H9 (cell line): ENCODE results near the gene SELENOF. TPM values are rescaled to one million over a fixed set of nuclear protein-coding genes. Genes with fewer than 3 reads are reported as not detected.
"Not testable (repeated sequence)": the region's sequence is repeated elsewhere in the genome, so short reads cannot be mapped to it uniquely, and the experiment has no call there.

Experiments
- DNase-seq: peaks from one replicate; pipeline ENCODE4 v3.0.0-alpha.2; 2017
- H2AFZ ChIP-seq: one replicate; pipeline ENCODE4 v1.6.1; 2013; ENCODE audit warnings: mild to moderate bottlenecking, low read length, control low read depth, moderate library complexity
- H2AK5ac ChIP-seq: 2 replicates; pipeline ENCODE4 v1.6.1; 2013; ENCODE audit warnings: low read length, control low read depth, mixed read lengths; ENCODE audit not compliant: insufficient read length
- H2BK120ac ChIP-seq: one replicate; pipeline ENCODE4 v1.6.1; 2013; ENCODE audit warnings: low read depth, mild to moderate bottlenecking, low read length, control low read depth, inconsistent platforms; ENCODE audit not compliant: poor library complexity, severe bottlenecking
- H2BK12ac ChIP-seq: 2 replicates; pipeline ENCODE4 v1.6.1; 2013; ENCODE audit warnings: low read length, control low read depth, mixed read lengths, low read depth; ENCODE audit not compliant: insufficient read length
- H2BK15ac ChIP-seq: 2 replicates; pipeline ENCODE4 v1.6.1; 2013; ENCODE audit warnings: low read depth, low read length, control low read depth
- H2BK20ac ChIP-seq: one replicate; pipeline ENCODE4 v1.6.1; 2013; ENCODE audit warnings: low read depth, mild to moderate bottlenecking, low read length, control low read depth, inconsistent platforms; ENCODE audit not compliant: poor library complexity, severe bottlenecking
- H2BK5ac ChIP-seq: 2 replicates; pipeline ENCODE4 v1.6.1; 2013; ENCODE audit warnings: low read length, control low read depth, mixed read lengths; ENCODE audit not compliant: insufficient read length
- H3K14ac ChIP-seq: 2 replicates; pipeline ENCODE4 v1.6.1; 2013; ENCODE audit warnings: low read length, control low read depth; ENCODE audit not compliant: insufficient read depth
- H3K18ac ChIP-seq: 2 replicates; pipeline ENCODE4 v1.6.1; 2013; ENCODE audit warnings: low read depth, mild to moderate bottlenecking, mixed read lengths, low read length, control low read depth; ENCODE audit not compliant: insufficient read length
- H3K23ac ChIP-seq: 2 replicates; pipeline ENCODE4 v1.6.1; 2013; ENCODE audit warnings: low read length, control low read depth, mixed read lengths, low read depth; ENCODE audit not compliant: insufficient read length
- H3K23me2 ChIP-seq: 2 replicates; pipeline ENCODE4 v1.6.1; 2013; ENCODE audit warnings: low read depth, mild to moderate bottlenecking, mixed read lengths, low read length, control low read depth; ENCODE audit not compliant: insufficient read length, poor library complexity, severe bottlenecking
- H3K27ac ChIP-seq: 2 replicates; pipeline ENCODE4 v1.5.1; 2013; ENCODE audit warnings: low read length, control low read depth, mixed read lengths, low read depth; ENCODE audit not compliant: insufficient read length
- H3K27me3 ChIP-seq: 2 replicates; pipeline ENCODE4 v1.6.1; 2013; ENCODE audit warnings: low read length, control low read depth, inconsistent platforms; ENCODE audit not compliant: insufficient read depth
- H3K4ac ChIP-seq: 2 replicates; pipeline ENCODE4 v1.6.1; 2013; ENCODE audit warnings: low read depth, mild to moderate bottlenecking, control low read depth, inconsistent platforms, low read length, moderate library complexity
- H3K4me1 ChIP-seq: 2 replicates; pipeline ENCODE4 v1.6.1; 2013; ENCODE audit warnings: low read length, control low read depth, inconsistent platforms; ENCODE audit not compliant: insufficient read depth
- H3K4me2 ChIP-seq: 2 replicates; pipeline ENCODE4 v1.6.1; 2013; ENCODE audit warnings: low read length, control low read depth, mixed read lengths; ENCODE audit not compliant: insufficient read length, insufficient read depth
- H3K56ac ChIP-seq: 2 replicates; pipeline ENCODE4 v1.6.1; 2013; ENCODE audit warnings: low read depth, mild to moderate bottlenecking, mixed read lengths, low read length, control low read depth; ENCODE audit not compliant: insufficient read length
- H3K79me1 ChIP-seq: 2 replicates; pipeline ENCODE4 v1.6.1; 2013; ENCODE audit warnings: low read depth, mild to moderate bottlenecking, moderate library complexity, low read length, control low read depth, inconsistent platforms; ENCODE audit not compliant: insufficient read depth, poor library complexity, severe bottlenecking
- H3K79me2 ChIP-seq: 2 replicates; pipeline ENCODE4 v1.6.1; 2013; ENCODE audit warnings: low read length, control low read depth, inconsistent platforms; ENCODE audit not compliant: insufficient read depth
- H3K9ac ChIP-seq: 2 replicates; pipeline ENCODE4 v1.6.1; 2013; ENCODE audit warnings: low read length, control low read depth, mixed read lengths; ENCODE audit not compliant: insufficient read length; ENCODE audit errors: extremely low read depth
- H3K9me3 ChIP-seq: one replicate; pipeline ENCODE4 v1.6.1; 2013; ENCODE audit warnings: low read depth, low read length, inconsistent platforms; ENCODE audit not compliant: control insufficient read depth
- H3T11ph ChIP-seq: one replicate; pipeline ENCODE4 v1.6.1; 2013; ENCODE audit warnings: mild to moderate bottlenecking, low read length, control low read depth, inconsistent platforms
- H4K20me1 ChIP-seq: one replicate; pipeline ENCODE4 v1.6.1; 2013; ENCODE audit not compliant: control insufficient read depth, insufficient read length, insufficient read depth
- H4K5ac ChIP-seq: 2 replicates; pipeline ENCODE4 v1.6.1; 2013; ENCODE audit warnings: low read depth, mild to moderate bottlenecking, mixed read lengths, low read length, control low read depth; ENCODE audit not compliant: insufficient read length
- H4K8ac ChIP-seq: replicated peaks from 2 replicates; pipeline ENCODE4 v1.6.1; 2013; ENCODE audit warnings: low read length, control low read depth, mixed read lengths, low read depth; ENCODE audit not compliant: insufficient read length
- H4K91ac ChIP-seq: 2 replicates; pipeline ENCODE4 v1.6.1; 2013; ENCODE audit warnings: low read depth, mild to moderate bottlenecking, moderate library complexity, mixed read lengths, low read length, control low read depth; ENCODE audit not compliant: insufficient read length
- H3K27ac Mint-ChIP-seq, 3 experiments: 2 replicates in 2 of 3; 3 replicates in 1 of 3; pipeline ENCODE4 v1.8.0; 2020 to 2021; ENCODE audit warnings: mixed read lengths in 3 of 3, mild to moderate bottlenecking in 1 of 3, moderate library complexity in 1 of 3
- H3K27me3 Mint-ChIP-seq: 2 replicates; pipeline ENCODE4 v1.8.0; 2021; ENCODE audit warnings: low read depth, mild to moderate bottlenecking, moderate library complexity, mixed read lengths
- H3K36me3 Mint-ChIP-seq, 3 experiments: 2 replicates in 2 of 3; 3 replicates in 1 of 3; pipeline ENCODE4 v1.8.0; 2020 to 2021; ENCODE audit warnings: low read depth in 3 of 3, mixed read lengths in 3 of 3; ENCODE audit not compliant: insufficient read depth in 1 of 3
- H3K4me1 Mint-ChIP-seq, 2 experiments: 2 replicates each; pipeline ENCODE4 v1.8.0; 2020; ENCODE audit warnings: mixed read lengths in 2 of 2
- H3K4me3 Mint-ChIP-seq, 2 experiments: 2 replicates in 1 of 2; 3 replicates in 1 of 2; pipeline ENCODE4 v1.8.0; 2020 to 2021; ENCODE audit warnings: mild to moderate bottlenecking in 2 of 2, mixed read lengths in 2 of 2, moderate library complexity in 1 of 2
- H3K9me3 Mint-ChIP-seq, 2 experiments: 2 replicates in 1 of 2; 3 replicates in 1 of 2; pipeline ENCODE4 v1.8.0; 2020; ENCODE audit warnings: mild to moderate bottlenecking in 2 of 2, mixed read lengths in 2 of 2, moderate library complexity in 1 of 2
- WGBS: extraction: QIAGEN DNeasy Blood & Tissue Kit; methylation state at CpG from one replicate; pipeline ENCODE4 v1.1.7; 2013; ENCODE audit warnings: missing lambda C conversion rate, low lambda C conversion rate, mixed read lengths; ENCODE audit not compliant: insufficient read length; ENCODE audit errors: extremely low coverage; 5-methylcytosine and 5-hydroxymethylcytosine counted together
- total RNA-seq: library from RNA; stranded (reverse); gene quantifications from 2 replicates; pipeline ENCODE4 v1.2.1, GENCODE V29; 2021
- TF ChIP-seq, protein P1 (sequence below): fragments of 200-600 bp; sonication (generic); conservative IDR thresholded peaks from 3 replicates; pipeline ENCODE4 v1.8.0; 2021; ENCODE audit warnings: antibody characterized with exemption, mild to moderate bottlenecking

Gene SELENOF
- total RNA-seq, 1 experiment from 2014 or later = 143 TPM

DNA sequence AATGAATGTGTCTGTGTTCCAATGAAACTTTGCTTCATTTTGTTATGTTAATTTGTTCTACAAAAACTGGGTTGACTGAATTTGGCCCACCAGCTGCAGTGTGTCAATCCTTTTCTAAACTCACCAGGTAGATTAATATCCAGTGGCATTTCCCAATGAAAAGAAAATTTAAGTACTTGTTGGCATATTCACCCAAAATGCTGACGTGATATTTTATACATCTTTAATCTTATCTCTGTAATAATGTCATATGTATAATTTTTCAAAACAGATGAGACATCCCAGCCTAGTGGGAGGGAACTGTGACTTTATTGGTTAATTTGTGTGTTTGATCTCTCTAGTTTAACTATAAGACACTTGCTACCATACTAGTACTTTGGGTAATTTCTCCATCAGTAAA lies 8.1 kb downstream of the SELENOF start:
- no peaks in the 10 kb centered on the region for H3K27me3 Mint-ChIP-seq
- no peak overlapping the region for H4K91ac ChIP-seq
- no peak overlapping the region for H4K5ac ChIP-seq
- H2BK120ac ChIP-seq = no peak overlapping the region
- no peaks in the 10 kb centered on the region for H4K20me1 ChIP-seq
- H3K18ac ChIP-seq = no peak overlapping the region
- H3K14ac ChIP-seq = no peak overlapping the region
- no peaks in the 10 kb centered on the region for H3K4me1 Mint-ChIP-seq
- no peak overlapping the region for H2AFZ ChIP-seq
- peaks cover 38 to 52% (median 46%) of the 10 kb centered on the region in 3 experiments for H3K36me3 Mint-ChIP-seq
- TF ChIP-seq, protein P1, sequence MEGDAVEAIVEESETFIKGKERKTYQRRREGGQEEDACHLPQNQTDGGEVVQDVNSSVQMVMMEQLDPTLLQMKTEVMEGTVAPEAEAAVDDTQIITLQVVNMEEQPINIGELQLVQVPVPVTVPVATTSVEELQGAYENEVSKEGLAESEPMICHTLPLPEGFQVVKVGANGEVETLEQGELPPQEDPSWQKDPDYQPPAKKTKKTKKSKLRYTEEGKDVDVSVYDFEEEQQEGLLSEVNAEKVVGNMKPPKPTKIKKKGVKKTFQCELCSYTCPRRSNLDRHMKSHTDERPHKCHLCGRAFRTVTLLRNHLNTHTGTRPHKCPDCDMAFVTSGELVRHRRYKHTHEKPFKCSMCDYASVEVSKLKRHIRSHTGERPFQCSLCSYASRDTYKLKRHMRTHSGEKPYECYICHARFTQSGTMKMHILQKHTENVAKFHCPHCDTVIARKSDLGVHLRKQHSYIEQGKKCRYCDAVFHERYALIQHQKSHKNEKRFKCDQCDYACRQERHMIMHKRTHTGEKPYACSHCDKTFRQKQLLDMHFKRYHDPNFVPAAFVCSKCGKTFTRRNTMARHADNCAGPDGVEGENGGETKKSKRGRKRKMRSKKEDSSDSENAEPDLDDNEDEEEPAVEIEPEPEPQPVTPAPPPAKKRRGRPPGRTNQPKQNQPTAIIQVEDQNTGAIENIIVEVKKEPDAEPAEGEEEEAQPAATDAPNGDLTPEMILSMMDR = no peak
- no peak overlapping the region for H3K27ac ChIP-seq
- H3T11ph ChIP-seq = no peak overlapping the region
- no peak for DNase-seq
- peaks cover 41% of the 10 kb centered on the region for H3K79me2 ChIP-seq
- H3K56ac ChIP-seq = no peak overlapping the region
- H3K27me3 ChIP-seq = no peaks in the 10 kb centered on the region
- H3K4ac ChIP-seq = no peak overlapping the region
- no peaks in the 10 kb centered on the region for H3K9me3 ChIP-seq
- H4K8ac ChIP-seq = no peak overlapping the region
- no peak overlapping the region for H2BK12ac ChIP-seq
- no peak overlapping the region for H3K23ac ChIP-seq
- H3K9me3 Mint-ChIP-seq = peaks cover 3% of the 10 kb centered on the region in 2 experiments; a peak in 2 of 5 replicates
- no peak overlapping the region for H2BK20ac ChIP-seq
- H3K9ac ChIP-seq = no peak overlapping the region
- no peak overlapping the region for H3K27ac Mint-ChIP-seq
- no peak overlapping the region for H2BK15ac ChIP-seq
- peaks cover 7% of the 10 kb centered on the region for H3K79me1 ChIP-seq
- H3K23me2 ChIP-seq = no peaks in the 10 kb centered on the region
- H2BK5ac ChIP-seq = no peak overlapping the region
- no peak overlapping the region for H3K4me3 Mint-ChIP-seq
- no CpG with 5 or more reads among the region's 1 CpG for WGBS
- H3K4me1 ChIP-seq = no peaks in the 10 kb centered on the region; the same call in 1 of the 2 replicates
- no peak overlapping the region for H2AK5ac ChIP-seq
- H3K4me2 ChIP-seq = no peak overlapping the region

DNA sequence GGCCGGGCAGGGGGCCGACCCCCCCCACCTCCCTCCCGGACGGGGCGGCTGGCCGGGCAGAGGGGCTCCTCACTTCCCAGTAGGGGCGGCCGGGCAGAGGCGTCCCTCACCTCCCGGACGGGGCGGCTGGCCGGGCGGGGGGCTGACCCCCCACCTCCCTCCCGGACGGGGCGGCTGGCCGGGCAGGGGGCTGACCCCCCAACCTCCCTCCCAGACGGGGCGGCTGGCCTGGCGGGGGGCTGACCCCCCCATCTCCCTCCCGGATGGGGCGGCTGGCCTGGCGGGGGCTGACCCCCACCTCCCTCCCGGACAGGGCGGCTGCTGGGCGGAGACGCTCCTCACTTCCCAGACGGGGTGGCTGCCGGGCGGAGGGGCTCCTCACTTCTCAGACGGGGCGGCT lies 14.5 kb downstream of the SELENOF start:
- H3K4me3 Mint-ChIP-seq, H3K27ac Mint-ChIP-seq, H3K56ac ChIP-seq, H3K27me3 Mint-ChIP-seq, H2AK5ac ChIP-seq, H3K27me3 ChIP-seq, H2BK20ac ChIP-seq, H2BK15ac ChIP-seq, H3K23ac ChIP-seq, H3K14ac ChIP-seq, H4K91ac ChIP-seq, H3K9me3 ChIP-seq, H3K79me1 ChIP-seq, H4K20me1 ChIP-seq, H3K4me1 ChIP-seq, H3K18ac ChIP-seq, H3T11ph ChIP-seq, DNase-seq, H3K27ac ChIP-seq, H3K4me1 Mint-ChIP-seq, H4K5ac ChIP-seq, H3K79me2 ChIP-seq, H3K4me2 ChIP-seq, H3K9ac ChIP-seq, H2BK12ac ChIP-seq, H3K23me2 ChIP-seq, H4K8ac ChIP-seq, H2BK5ac ChIP-seq, H3K4ac ChIP-seq, H2AFZ ChIP-seq, H2BK120ac ChIP-seq: not testable (repeated sequence)
- no CpG with 5 or more reads among the region's 33 CpGs for whole genome bisulfite sequencing
- H3K36me3 Mint-ChIP-seq = peaks cover 42 to 54% (median 52%) of the 10 kb centered on the region in 3 experiments
- peaks cover 9 to 10% of the 10 kb centered on the region in 2 experiments; a peak in 3 of 5 replicates for H3K9me3 Mint-ChIP-seq
